GM19463 (cell line): Measurements from ENCODE around the gene ZNF81.
"Not testable (repeated sequence)": the region's sequence is repeated elsewhere in the genome, so short reads cannot be mapped to it uniquely, and the experiment has no call there.

ENCODE experiments used
- ATAC-seq: cut with Tn5 transposase; IDR thresholded peaks from one replicate; pipeline ENCODE4 v1.9.1; 2021; ENCODE audit warnings: mild to moderate bottlenecking, moderate library complexity; ENCODE audit not compliant: unreplicated experiment

ZNF81 gene

GRCh38 chrX:47931970-47932369 lies 95.3 kb downstream of the ZNF81 start:
- ATAC-seq: not testable (repeated sequence)

- ATAC-seq: no peak
Observed at GRCh38 chrX:47933946-47934345, 97.2 kb downstream of the ZNF81 start.

- no peak for ATAC-seq
Observed at GRCh38 chrX:47936224-47936939, 99.7 kb downstream of the ZNF81 start.

GRCh38 chrX:47936940-47937317 lies 100.2 kb downstream of the ZNF81 start:
- ATAC-seq: no peak

- no peak for ATAC-seq
Observed at GRCh38 chrX:47940448-47940847, 103.7 kb downstream of the ZNF81 start.

- no peak for ATAC-seq
Observed at GRCh38 chrX:47941423-47941822, 104.7 kb downstream of the ZNF81 start.

GRCh38 chrX:47955295-47955694 lies 118.6 kb downstream of the ZNF81 start:
- not testable (repeated sequence) for ATAC-seq

- no peak for ATAC-seq
Observed at GRCh38 chrX:47956016-47956415, 119.3 kb downstream of the ZNF81 start.

GRCh38 chrX:47958206-47958605 lies 121.5 kb downstream of the ZNF81 start:
- ATAC-seq: not testable (repeated sequence)

- no peak for ATAC-seq
Observed at GRCh38 chrX:47958761-47959342, 122.2 kb downstream of the ZNF81 start.

- no peak for ATAC-seq
Observed at GRCh38 chrX:47960406-47960805, 123.7 kb downstream of the ZNF81 start.

- not testable (repeated sequence) for ATAC-seq
Observed at GRCh38 chrX:47961830-47962229, 125.1 kb downstream of the ZNF81 start.

- ATAC-seq: not testable (repeated sequence)
Observed at GRCh38 chrX:47965526-47965925, 128.8 kb downstream of the ZNF81 start.
